ENCODE measurements around the gene INMT. TPM values are rescaled to one million over a fixed set of nuclear protein-coding genes. Genes with fewer than 3 reads are reported as not detected.
A peak's percentile ranks its signal among the peaks of the same experiment; 100 is the strongest.

Gene INMT
- total RNA-seq, 1 donor from 2014 or later, result 1.4 TPM

DNA sequence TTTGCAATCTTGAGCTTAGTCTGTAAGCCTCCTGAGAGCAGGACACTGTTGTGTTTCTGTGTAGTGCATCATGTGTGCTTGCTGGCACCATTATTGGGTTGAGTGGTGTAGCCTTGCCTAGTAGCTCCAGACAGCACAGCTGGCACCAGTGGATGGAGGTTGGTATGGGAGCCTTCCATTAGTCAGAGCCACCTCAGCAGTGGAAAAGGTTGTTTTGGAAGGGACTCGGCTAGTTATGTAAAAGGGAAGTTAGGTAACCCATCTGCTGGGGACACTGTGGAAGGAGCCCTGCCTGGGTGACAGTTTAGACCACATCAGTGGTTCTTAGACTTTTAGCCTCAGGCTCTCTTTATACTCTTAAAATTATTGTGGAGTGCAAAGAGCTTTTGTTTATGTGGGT, 35.6 kb downstream of the INMT start:
- no peak for DNase-seq (ENCODE audit: low spot score)
- Mint-ChIP-seq H3K27me3 (ENCODE audit: unreplicated experiment) (no peaks in the 10 kb centered on the region), H3K36me3 (ENCODE audit: low read depth, unreplicated experiment) (peaks cover 5% of the 10 kb centered on the region), H3K27ac (ENCODE audit: unreplicated experiment) (no peak overlapping the region), H3K4me1 (ENCODE audit: unreplicated experiment) (no peaks in the 10 kb centered on the region), H3K4me3 (ENCODE audit: unreplicated experiment) (no peak overlapping the region), H3K9me3 (ENCODE audit: unreplicated experiment) (no peaks in the 10 kb centered on the region)
- TF ChIP-seq, protein P1, sequence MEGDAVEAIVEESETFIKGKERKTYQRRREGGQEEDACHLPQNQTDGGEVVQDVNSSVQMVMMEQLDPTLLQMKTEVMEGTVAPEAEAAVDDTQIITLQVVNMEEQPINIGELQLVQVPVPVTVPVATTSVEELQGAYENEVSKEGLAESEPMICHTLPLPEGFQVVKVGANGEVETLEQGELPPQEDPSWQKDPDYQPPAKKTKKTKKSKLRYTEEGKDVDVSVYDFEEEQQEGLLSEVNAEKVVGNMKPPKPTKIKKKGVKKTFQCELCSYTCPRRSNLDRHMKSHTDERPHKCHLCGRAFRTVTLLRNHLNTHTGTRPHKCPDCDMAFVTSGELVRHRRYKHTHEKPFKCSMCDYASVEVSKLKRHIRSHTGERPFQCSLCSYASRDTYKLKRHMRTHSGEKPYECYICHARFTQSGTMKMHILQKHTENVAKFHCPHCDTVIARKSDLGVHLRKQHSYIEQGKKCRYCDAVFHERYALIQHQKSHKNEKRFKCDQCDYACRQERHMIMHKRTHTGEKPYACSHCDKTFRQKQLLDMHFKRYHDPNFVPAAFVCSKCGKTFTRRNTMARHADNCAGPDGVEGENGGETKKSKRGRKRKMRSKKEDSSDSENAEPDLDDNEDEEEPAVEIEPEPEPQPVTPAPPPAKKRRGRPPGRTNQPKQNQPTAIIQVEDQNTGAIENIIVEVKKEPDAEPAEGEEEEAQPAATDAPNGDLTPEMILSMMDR (IDR thresholded peaks at IDR 0.05; ENCODE audit: unreplicated experiment), result no peak

DNA sequence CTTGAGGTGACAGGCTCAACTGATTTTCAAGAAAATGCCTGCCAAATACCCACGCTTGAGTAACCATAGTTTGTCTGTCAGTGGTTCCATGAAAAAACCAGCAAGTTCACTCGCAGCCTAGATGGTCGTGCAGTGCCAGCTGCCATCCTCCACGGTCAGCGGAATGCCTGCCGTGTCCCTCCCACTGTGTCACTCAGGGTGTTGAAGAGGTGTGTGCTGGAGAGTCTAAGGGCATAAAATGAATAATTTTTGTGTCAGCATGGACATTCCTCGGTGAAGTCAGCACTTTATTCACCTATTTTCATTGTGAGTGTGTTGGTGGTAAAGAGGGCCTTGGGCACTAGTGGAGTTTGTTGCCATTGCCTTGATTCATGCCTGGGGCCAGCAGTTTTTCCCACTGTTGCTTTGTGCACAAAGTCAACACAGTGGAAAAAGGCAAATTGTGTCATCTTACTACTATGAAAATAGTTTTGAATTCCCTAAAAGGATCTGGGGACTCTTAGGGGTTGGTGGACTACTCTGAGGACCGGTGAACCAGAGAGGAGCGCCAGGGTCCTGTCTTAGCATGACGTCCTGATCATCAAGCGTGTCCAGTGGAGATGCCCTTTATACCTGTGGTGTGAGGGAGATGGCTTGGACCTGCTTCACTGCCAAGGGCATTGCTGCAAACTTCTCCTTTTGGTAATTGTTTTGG, 36.9 kb downstream of the INMT start:
- TF ChIP-seq, protein P1 (IDR thresholded peaks at IDR 0.05; ENCODE audit: unreplicated experiment), result no peak
- Mint-ChIP-seq H3K4me3 (ENCODE audit: unreplicated experiment) (no peak overlapping the region), H3K27ac (ENCODE audit: unreplicated experiment) (no peak overlapping the region), H3K27me3 (ENCODE audit: unreplicated experiment) (no peaks in the 10 kb centered on the region), H3K9me3 (ENCODE audit: unreplicated experiment) (no peaks in the 10 kb centered on the region), H3K4me1 (ENCODE audit: unreplicated experiment) (no peaks in the 10 kb centered on the region), H3K36me3 (ENCODE audit: low read depth, unreplicated experiment) (peaks cover 5% of the 10 kb centered on the region)
- DNase-seq (ENCODE audit: low spot score), result no peak

DNA sequence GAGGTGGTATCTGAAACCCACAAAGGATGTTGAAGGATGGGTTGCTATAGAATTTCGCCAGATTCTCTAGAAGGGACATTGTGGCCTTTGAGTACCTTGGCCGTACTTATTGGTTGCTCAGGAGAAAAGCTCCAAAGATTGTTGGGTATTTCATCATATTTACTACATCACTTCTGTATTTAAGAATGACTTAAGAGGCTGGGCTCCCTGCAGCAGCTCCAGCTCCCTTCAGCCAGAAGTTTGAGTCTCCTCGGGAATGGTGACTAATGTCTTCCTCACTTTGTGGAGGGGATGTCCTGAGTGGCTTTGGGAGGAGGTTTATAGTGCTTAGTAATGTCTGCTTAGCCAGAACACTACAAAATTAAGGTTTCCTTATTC, 37.4 kb downstream of the INMT start:
- Mint-ChIP-seq H3K27ac (ENCODE audit: unreplicated experiment) (no peak overlapping the region), H3K9me3 (ENCODE audit: unreplicated experiment) (no peaks in the 10 kb centered on the region), H3K27me3 (ENCODE audit: unreplicated experiment) (no peaks in the 10 kb centered on the region), H3K36me3 (ENCODE audit: low read depth, unreplicated experiment) (peaks cover 5% of the 10 kb centered on the region), H3K4me1 (ENCODE audit: unreplicated experiment) (no peaks in the 10 kb centered on the region), H3K4me3 (ENCODE audit: unreplicated experiment) (no peak overlapping the region)
- DNase-seq (ENCODE audit: low spot score), result no peak
- TF ChIP-seq, protein P1 (IDR thresholded peaks at IDR 0.05; ENCODE audit: unreplicated experiment), result no peak

DNA sequence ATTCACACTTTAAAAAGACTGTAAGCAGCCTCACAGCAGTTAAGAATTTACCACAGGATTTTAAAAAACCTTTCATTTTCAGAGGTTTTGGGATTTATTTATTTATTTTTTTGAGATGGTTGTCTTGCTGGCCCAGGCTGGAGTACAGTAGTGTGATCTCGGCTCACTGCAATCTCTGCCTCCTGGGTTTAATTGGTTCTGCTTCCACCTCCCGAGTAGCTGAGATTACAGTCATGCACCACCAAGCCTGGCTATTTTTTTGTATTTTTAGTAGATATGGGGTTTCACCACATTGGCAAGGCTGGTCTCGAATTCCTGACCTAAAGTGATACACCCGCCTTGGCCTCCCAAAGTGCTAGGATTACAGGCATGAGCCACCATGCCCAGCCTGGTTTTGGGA, 38.4 kb downstream of the INMT start:
- H3K27me3 Mint-ChIP-seq (ENCODE audit: unreplicated experiment), result peaks cover 1% of the 10 kb centered on the region
- H3K9me3 Mint-ChIP-seq (ENCODE audit: unreplicated experiment), result no peaks in the 10 kb centered on the region
- TF ChIP-seq, protein P1 (IDR thresholded peaks at IDR 0.05; ENCODE audit: unreplicated experiment), result no peak
- H3K27ac Mint-ChIP-seq (ENCODE audit: unreplicated experiment), result no peak overlapping the region
- H3K4me3 Mint-ChIP-seq (ENCODE audit: unreplicated experiment), result no peak overlapping the region
- no peaks in the 10 kb centered on the region for H3K4me1 Mint-ChIP-seq (ENCODE audit: unreplicated experiment)
- peaks cover 2% of the 10 kb centered on the region for H3K36me3 Mint-ChIP-seq (ENCODE audit: low read depth, unreplicated experiment)
- no peak for DNase-seq (ENCODE audit: low spot score)

DNA sequence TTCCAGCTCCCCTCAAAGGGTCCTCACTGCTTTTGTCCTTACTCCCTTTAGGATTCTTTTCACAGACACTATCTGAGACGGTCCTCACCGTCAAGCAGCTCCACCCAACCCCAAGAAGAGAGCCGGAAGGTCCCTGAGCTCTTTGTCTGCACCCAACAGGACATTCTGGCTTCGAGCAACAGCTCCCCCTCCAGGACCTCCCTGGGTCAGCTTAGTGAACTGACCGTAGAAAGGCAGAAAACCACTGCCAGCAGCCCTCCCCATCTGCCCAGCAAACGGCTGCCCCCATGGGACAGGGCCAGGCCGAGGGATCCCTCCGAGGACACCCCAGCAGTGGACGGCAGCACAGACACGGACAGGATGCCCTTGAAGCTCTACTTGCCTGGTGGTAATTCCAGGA, 39.2 kb downstream of the INMT start:
- TF ChIP-seq, protein P1 (IDR thresholded peaks at IDR 0.05; ENCODE audit: unreplicated experiment), result no peak
- Mint-ChIP-seq H3K9me3 (ENCODE audit: unreplicated experiment) (no peaks in the 10 kb centered on the region), H3K27ac (ENCODE audit: unreplicated experiment) (no peak overlapping the region), H3K36me3 (ENCODE audit: low read depth, unreplicated experiment) (no peaks in the 10 kb centered on the region), H3K4me3 (ENCODE audit: unreplicated experiment) (no peak overlapping the region), H3K27me3 (ENCODE audit: unreplicated experiment) (peaks cover 3% of the 10 kb centered on the region), H3K4me1 (ENCODE audit: unreplicated experiment) (peaks cover 5% of the 10 kb centered on the region)
- peak; percentile 22 for DNase-seq (ENCODE audit: low spot score)
